GM10266 (cell line): ENCODE data around the gene NYAP2.

Experiments used
- DNase-seq: peaks from one replicate; pipeline ENCODE4 v3.0.0; 2012; ENCODE audit errors: extremely low spot score
- TF ChIP-seq, protein P1 (sequence below): IDR thresholded peaks from 2 replicates; pipeline ENCODE4 v1.5.1; 2012; ENCODE audit warnings: mild to moderate bottlenecking, low read depth; ENCODE audit not compliant: control insufficient read depth, insufficient read depth; ENCODE audit errors: missing control alignments

Gene NYAP2

DNA sequence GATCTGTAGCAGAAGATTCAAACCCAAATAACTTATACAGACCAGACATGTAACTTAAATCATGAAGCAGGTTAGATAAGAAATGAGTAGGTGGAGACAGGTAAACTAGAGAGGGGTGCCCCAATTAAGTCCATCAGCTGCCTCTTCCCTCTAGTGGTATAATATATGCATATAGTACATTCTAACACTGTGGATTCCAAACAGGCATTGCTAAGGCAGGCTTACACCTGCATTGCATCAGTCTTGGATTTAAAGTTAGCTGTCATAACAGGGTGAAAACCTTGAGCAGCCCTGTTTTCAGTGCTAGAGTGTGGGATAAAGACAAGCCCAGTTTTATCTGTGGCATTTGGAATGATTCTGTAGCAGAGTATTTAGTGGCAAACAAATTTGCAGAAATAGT, 63.4 kb downstream of the NYAP2 start:
- DNase-seq = no peak
- TF ChIP-seq, protein P1, sequence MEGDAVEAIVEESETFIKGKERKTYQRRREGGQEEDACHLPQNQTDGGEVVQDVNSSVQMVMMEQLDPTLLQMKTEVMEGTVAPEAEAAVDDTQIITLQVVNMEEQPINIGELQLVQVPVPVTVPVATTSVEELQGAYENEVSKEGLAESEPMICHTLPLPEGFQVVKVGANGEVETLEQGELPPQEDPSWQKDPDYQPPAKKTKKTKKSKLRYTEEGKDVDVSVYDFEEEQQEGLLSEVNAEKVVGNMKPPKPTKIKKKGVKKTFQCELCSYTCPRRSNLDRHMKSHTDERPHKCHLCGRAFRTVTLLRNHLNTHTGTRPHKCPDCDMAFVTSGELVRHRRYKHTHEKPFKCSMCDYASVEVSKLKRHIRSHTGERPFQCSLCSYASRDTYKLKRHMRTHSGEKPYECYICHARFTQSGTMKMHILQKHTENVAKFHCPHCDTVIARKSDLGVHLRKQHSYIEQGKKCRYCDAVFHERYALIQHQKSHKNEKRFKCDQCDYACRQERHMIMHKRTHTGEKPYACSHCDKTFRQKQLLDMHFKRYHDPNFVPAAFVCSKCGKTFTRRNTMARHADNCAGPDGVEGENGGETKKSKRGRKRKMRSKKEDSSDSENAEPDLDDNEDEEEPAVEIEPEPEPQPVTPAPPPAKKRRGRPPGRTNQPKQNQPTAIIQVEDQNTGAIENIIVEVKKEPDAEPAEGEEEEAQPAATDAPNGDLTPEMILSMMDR = no peak

DNA sequence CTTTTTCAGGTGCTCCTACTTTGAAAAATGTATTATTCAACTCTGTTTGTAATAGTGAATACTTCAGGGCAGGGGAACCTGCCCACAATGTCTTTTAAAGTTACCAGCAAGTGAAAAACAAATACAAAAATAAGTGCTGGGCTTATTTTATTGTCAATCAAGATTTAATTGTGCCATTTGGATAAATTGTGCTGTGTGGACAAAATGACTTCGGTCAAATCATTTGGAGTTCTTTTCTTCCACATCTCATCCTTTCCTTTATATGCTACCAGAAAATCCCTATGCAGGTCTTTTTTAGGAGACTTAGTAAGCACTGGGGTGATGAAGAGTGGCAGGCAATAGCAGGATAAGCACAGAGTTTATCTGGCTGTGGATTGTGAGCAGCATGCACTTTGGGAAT, 63.9 kb downstream of the NYAP2 start:
- TF ChIP-seq, protein P1 = no peak
- no peak for DNase-seq

DNA sequence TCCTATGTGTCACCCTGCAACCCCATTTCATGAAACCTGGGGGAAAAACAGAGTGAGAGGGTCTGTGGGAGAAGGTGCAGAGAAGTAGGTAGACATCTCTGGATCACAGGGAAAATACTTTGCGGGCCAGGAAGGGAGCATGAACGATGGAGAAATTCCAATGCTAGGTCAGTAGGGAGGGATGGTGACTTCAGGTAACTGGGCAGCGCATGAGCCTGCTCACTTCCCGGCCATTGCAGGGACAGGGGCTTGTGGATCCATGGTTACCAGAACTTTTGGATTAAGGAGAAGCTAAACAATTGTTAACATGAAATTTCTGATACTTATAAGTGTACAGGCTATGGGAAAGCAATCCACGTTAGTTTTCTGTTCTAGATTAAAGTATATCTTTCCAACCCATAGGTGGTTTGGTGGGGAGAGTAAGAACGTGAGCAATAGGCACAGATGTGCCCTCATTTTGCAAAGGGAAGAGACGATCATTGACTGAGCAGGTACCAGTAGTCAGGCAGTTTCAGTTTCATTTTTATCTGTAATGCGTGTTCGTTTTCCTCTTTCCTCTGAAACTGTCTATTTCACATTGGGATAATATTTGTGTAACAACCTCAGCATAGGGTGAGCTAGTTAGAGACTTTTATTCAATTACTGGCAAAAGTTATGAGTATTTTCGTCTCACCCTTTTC, 65.0 kb downstream of the NYAP2 start:
- no peak for DNase-seq
- TF ChIP-seq, protein P1 = no peak

DNA sequence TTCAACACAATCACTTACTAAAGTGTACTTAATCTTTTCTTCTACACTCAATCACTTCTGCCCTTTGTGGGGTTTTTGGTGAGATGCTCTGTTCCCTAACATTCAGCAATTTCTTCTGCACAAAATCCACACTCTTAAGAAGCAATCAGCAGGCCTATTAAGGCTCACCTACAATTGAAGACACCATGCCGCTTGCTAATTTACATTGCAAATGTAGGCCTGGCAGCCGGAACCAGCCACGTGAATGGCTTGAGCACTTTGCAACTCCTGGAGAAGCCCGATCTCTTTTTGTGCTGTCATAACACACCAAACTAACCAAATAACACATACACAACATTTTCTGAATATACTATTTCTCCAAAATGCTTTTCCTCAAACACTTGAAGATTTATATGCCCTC, 66.3 kb downstream of the NYAP2 start:
- DNase-seq = no peak
- TF ChIP-seq, protein P1 = no peak

DNA sequence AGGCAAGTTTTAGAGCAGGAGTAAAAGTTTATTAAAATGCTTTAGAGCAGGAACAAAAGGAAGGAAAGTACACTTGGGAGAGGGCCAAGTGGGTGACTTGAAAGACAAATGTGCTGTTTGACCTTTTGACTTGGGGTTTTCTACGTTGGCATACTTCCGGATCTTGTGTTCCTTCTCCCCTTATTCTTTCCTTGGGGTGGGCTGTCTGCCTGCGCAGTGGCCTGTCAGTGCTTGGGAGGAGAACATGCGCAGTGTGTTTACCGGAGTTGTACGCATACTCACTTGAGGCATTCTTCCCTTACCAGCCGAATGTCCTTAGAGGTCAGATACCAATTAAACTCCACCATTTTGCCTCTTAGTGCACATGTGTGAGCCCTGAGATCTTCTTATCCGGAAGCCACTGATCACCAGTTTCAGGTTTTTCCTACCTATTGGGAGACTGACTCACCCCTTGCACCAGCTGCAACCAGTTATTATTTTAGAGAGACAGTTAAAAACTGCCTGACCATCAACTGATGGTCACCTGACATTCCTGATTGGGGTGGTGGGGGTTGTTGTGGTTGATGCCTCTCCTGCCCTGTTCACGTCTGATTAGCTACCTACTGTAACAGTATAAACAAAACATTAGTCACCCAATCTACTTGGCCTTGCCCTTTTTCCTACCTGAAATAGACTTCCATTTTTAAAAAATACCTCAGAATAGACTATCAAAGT, 67.5 kb downstream of the NYAP2 start:
- no peak for DNase-seq
- TF ChIP-seq, protein P1 = no peak

DNA sequence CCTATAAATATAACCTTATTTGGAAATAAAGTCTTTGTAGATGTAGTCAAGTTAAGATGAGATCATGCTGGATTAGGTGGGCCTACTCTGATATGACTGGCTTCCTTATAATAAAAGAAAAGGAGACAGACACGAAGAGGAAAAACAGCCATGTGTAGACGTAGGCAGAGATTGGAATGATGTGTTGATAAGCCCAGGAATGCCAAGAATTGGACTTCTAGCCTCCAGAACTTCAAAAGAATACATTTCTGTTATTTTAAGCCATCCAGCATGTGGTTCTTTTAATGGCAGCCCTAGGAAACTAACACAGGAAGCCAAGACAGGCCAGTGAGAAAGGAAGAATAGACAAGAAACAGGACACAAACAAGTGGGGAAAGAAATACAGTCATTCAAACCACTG, 68.6 kb downstream of the NYAP2 start:
- DNase-seq = no peak
- TF ChIP-seq, protein P1 = no peak

DNA sequence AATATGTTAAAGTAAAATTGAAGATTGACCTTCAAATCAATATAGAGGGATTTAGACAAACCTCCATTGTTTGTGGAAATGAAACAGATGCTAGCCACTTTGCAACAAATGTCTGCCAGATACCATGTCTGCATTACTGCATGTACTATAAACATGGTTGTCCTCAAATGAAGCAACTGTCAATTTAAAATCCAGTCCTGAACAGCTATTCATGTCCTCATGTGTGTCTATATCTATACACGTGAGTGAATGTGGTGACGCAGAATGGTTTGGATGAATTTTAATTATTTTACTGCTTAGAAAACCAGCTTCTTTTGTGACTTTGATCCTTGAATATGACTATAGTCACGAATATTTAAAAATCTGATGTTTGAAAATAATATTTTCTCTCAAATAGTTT, 71.5 kb downstream of the NYAP2 start:
- no peak for DNase-seq
- TF ChIP-seq, protein P1 = no peak
